HG02588 (cell line): Measurements from ENCODE around the gene TMEM181.
A peak's percentile ranks its signal among the peaks of the same experiment; 100 is the strongest.
"Not testable (repeated sequence)": the region's sequence is repeated elsewhere in the genome, so short reads cannot be mapped to it uniquely, and the experiment has no call there.

Experiments used
- ATAC-seq: cut with Tn5 transposase; IDR thresholded peaks from one replicate; pipeline ENCODE4 v1.9.1; 2021; ENCODE audit warnings: mild to moderate bottlenecking, moderate library complexity; ENCODE audit not compliant: unreplicated experiment

The TMEM181 gene

GRCh38 chr6:158635427-158636073 lies 75.7 kb downstream of the TMEM181 start:
- ATAC-seq = no peak

- ATAC-seq = no peak
Observed at GRCh38 chr6:158636778-158637177, 76.9 kb downstream of the TMEM181 start.

- ATAC-seq = no peak
Observed at GRCh38 chr6:158638324-158638854, 78.5 kb downstream of the TMEM181 start.

DNA sequence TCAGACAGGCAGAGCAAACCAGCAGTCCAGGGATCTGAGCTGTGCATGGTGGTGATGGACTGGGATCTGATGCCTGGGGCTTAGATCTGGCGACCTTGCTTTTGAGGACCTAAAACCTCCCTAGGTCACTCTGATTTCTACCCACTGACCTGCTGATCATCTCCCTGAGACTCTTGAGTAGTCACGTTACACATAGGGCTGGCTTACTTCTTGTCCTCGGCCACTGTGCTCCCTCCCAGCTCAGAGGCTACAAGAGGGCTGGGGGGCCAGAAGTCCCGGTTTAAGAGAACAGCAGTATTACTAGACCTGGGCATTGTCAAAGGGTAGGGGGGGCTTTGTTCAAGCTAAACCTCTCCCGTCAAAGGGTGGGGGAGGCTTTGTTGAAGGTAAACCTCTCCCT lies 79.2 kb downstream of the TMEM181 start:
- ATAC-seq = no peak

DNA sequence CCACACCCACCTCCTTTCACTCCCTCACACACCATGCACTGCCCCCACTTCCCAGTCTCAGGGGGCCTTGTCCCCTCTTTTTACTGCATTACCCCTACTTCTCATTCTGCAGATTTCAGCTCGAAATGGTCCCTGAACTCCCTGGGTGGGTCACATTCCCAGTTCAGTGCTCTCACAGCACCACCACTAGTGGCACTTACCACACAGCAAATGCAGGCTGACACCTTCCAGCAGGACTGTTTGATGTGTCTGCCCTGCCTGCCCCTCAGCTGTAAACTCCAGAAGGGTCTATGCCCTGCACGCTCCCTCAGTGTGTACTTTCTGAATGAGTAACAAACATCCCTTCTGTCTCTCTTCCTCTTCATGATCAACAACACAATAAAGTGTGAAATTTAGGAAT lies 80.6 kb downstream of the TMEM181 start:
- ATAC-seq = no peak

DNA sequence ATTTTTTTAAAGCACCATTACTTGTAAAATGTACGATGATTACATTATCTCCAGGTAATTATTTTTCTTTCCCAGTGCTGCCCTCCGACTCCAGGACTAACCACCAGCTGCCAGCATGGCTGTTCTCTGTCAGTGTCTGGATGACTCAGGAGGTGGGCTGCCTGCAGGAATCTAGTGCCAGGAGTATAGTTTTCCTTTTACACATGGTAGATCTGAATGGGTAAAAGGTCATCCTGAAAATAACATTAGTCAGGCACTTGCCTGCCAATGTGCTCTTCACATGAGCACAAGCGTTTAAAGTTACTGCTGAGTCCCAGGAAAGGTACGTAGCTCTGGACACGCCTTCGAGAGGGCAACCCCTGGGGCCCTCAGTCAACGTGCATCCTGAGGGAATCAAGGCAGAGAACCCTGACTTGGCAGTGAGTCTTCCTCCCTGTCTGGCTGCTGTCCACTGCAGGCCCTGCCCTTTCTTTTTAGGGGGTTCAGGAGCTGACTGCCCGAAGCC lies 82.3 kb downstream of the TMEM181 start:
- no peak for ATAC-seq

DNA sequence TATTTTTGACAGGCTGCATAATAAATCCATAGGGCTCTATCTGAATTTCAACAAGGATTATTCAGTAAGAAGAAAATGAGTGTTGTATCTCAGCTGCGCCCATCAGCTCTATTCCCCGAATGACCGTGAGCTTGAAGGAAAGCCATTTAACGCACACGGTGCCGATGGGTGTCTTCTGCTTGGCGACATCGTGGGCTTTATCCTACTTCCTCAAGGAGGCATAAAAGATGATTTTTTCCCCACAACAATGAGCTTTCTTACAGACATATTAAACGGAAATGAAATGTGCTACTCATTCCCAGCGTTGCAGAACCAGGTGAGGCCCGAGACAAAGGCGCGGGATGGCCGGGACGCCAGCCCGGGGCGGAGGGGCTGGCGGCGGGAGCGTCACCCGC lies 83.9 kb downstream of the TMEM181 start:
- ATAC-seq = no peak

GRCh38 chr6:158644231-158645063 lies 84.6 kb downstream of the TMEM181 start, which contains the start of gene DYNLT1:
Gene DYNLT1, minus strand, starts transcription at chr6:158644743. Its CDS starts 35 bp downstream, at chr6:158644708.
- peak; percentile 57 for ATAC-seq

DNA sequence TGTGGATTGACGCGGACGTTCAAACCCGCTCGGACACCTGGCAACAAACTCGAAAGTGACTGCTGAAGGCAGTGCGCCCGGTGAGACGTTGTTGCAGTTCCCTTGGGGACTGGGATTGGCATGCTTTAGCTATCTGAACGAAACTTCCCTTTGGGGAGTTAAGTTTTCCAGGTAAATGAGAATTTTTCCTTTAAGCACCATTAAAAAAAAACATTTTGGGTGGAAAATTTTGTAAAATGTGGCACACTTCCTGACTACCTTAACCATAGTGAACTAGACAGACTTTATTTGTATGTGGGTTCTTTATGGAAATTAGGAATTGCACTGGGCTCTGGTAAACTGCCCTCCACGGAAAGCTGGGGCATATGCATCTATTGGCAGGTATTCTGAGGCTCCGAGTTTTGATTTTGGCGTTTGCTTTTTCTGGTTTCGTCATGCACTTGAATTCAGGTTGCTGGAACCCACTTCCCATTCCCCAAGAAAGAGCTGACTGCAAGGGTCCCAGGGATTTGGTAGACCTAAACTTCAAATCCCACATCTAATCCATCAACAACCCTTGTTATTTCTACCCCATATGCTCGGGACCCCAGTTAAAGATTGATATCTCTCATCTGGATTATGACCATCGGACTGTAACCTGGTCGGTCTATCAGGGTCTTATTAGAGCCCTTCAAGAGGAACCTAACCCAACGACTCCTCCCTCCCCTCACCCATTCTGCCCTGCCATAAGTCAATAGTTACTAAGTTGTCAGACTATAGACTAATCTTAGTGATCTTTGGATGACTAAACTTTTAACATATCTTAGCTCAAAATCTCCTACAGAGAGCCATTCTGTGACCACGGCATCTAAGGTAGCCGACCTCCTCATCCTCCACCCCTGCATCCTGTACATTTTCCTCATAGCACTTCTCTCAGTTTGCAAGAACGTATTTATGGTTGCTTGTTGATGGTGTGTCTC lies 85.5 kb downstream of the TMEM181 start:
- ATAC-seq = no peak

GRCh38 chr6:158646023-158646910 lies 86.4 kb downstream of the TMEM181 start:
- no peak for ATAC-seq

- no peak for ATAC-seq
Observed at GRCh38 chr6:158647501-158647900, 87.6 kb downstream of the TMEM181 start.

DNA sequence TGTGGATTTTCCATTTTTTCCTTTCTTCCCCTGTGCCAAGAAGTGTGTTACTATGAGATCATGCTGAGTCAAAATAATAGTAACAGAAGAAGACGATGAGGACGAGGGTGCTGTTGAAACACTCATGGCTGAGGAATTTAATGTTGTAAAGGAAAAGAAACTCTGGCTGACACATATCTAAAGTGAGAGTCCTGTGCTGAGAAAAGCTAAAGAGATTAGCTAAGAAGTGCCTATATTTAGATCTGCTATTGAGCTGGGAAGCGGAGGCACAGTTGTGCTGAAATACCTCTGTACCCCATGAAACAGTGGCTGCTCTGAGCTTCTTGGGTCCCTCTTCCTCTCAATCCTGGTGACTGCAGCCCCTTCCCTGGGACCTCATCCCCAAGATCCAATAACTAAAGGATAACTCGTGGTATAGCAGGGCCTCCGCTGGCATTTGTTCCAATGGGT lies 88.8 kb downstream of the TMEM181 start:
- peak; percentile 27 for ATAC-seq

GRCh38 chr6:158649289-158650143 lies 89.6 kb downstream of the TMEM181 start, which contains the start of gene SYTL3:
Gene SYTL3, plus strand, starts transcription at chr6:158650054. Its CDS starts 13,215 bp downstream, at chr6:158663269.
- peak; percentile 48 for ATAC-seq

GRCh38 chr6:158651981-158652737 lies 92.3 kb downstream of the TMEM181 start:
- not testable (repeated sequence) for ATAC-seq

- peak; percentile 37 for ATAC-seq
Observed at GRCh38 chr6:158653577-158654354, 93.9 kb downstream of the TMEM181 start.

DNA sequence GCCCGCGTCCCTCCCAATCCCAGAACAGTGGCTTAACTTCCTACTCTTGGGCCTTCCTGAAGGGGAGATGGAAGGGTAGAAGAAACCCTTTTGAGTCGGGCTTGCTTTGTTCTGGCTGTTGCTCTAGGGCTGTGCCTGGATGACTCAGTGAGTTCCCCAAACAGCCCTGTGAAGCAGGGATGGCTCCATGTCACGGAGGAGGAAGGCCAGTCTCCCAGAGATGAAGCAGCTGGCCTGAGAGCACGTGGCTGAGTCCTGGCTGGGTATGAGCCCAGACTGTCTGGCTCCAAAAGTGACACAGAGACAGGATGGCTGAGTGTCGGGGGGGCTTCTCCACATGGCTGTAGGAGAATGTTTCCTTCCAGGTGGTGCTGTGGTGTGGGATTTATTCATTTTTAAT lies 94.6 kb downstream of the TMEM181 start:
- ATAC-seq = no peak

DNA sequence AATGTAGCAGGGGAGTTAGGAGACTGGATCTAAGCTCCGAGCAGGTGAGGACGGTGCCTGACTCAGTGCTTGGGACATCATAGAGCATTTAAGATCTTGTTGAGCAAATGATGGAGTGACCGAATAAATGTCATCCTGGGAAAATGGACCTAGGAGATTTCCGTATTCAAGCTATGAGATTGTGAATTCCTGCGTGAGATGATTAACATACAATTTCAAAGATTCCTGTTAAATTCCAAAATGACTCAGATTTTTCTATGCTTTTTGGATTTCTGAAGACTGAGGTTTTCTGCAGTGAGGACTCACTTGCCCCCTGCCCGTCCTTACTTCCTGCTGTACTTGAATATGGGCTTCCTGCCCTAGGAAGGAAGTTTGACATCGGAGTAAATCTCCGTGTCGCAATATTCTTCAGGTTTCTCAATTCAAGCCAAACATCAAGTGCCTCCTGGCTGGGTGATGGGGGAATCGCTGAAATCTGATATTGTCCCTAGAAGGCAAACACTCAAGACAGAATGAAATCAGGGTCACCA lies 95.1 kb downstream of the TMEM181 start:
- ATAC-seq = no peak
